HEK293 (cell line): ENCODE data around the gene MALAT1.

ENCODE experiments used
- KLF16 ChIP-seq: fragments of 450-650 bp; formaldehyde crosslinking; IDR thresholded peaks from 2 replicates; pipeline ENCODE4 v1.5.1; 2017; ENCODE audit warnings: missing biosample characterization, missing genetic modification characterization
- KLF8 ChIP-seq: fragments of 450-650 bp; formaldehyde crosslinking; IDR thresholded peaks from 2 replicates; pipeline ENCODE4 v1.5.1; 2016; ENCODE audit warnings: missing biosample characterization, missing genetic modification characterization
- KLF9 ChIP-seq: fragments of 450-650 bp; formaldehyde crosslinking; IDR thresholded peaks from 2 replicates; pipeline ENCODE4 v1.5.1; 2016; ENCODE audit warnings: missing biosample characterization, missing genetic modification characterization, low read depth
- SP2 ChIP-seq: fragments of 450-650 bp; formaldehyde crosslinking; IDR thresholded peaks from 2 replicates; pipeline ENCODE4 v1.5.1; 2016; ENCODE audit warnings: missing biosample characterization, missing genetic modification characterization
- SP7 ChIP-seq: fragments of 450-650 bp; formaldehyde crosslinking; IDR thresholded peaks from 2 replicates; pipeline ENCODE4 v1.5.1; 2016; ENCODE audit warnings: missing biosample characterization, missing genetic modification characterization
- ZNF121 ChIP-seq: fragments of 450-650 bp; formaldehyde crosslinking; IDR thresholded peaks from 2 replicates; pipeline ENCODE4 v1.5.1; 2016; ENCODE audit warnings: missing biosample characterization, missing genetic modification characterization
- ZNF302 ChIP-seq: fragments of 450-650 bp; formaldehyde crosslinking; IDR thresholded peaks from 2 replicates; pipeline ENCODE4 v1.5.1; 2016; ENCODE audit warnings: missing biosample characterization, missing genetic modification characterization, low read depth
- ZNF335 ChIP-seq: fragments of 450-650 bp; formaldehyde crosslinking; conservative IDR thresholded peaks from 2 replicates; pipeline ENCODE4 v1.5.1; 2016; ENCODE audit warnings: missing biosample characterization, missing genetic modification characterization
- ZNF341 ChIP-seq: fragments of 450-650 bp; formaldehyde crosslinking; IDR thresholded peaks from 2 replicates; pipeline ENCODE4; 2016; ENCODE audit warnings: low read depth, missing biosample characterization, missing genetic modification characterization
- ZNF394 ChIP-seq: fragments of 450-650 bp; formaldehyde crosslinking; IDR thresholded peaks from 2 replicates; pipeline ENCODE4 v1.5.1; 2016; ENCODE audit warnings: missing biosample characterization, missing genetic modification characterization, mild to moderate bottlenecking, moderate library complexity, borderline replicate concordance
- ZNF561 ChIP-seq: fragments of 450-650 bp; IDR thresholded peaks from 2 replicates; pipeline ENCODE4 v1.5.1; 2018; ENCODE audit warnings: missing biosample characterization, missing genetic modification characterization, borderline replicate concordance
- ZNF660 ChIP-seq: fragments of 450-650 bp; IDR thresholded peaks from 2 replicates; pipeline ENCODE4 v1.5.1; 2018; ENCODE audit warnings: missing biosample characterization, mild to moderate bottlenecking, missing genetic modification characterization
- ZNF76 ChIP-seq: fragments of 450-650 bp; formaldehyde crosslinking; IDR thresholded peaks from 2 replicates; pipeline ENCODE4; 2016; ENCODE audit warnings: low read depth, missing biosample characterization, missing genetic modification characterization, borderline replicate concordance
- ZSCAN30 ChIP-seq: fragments of 450-650 bp; IDR thresholded peaks from 2 replicates; pipeline ENCODE4 v1.5.1; 2018; ENCODE audit warnings: missing biosample characterization, mild to moderate bottlenecking, missing genetic modification characterization, moderate library complexity
- TF ChIP-seq, protein P1 (sequence below): fragments of 450-650 bp; formaldehyde crosslinking; conservative IDR thresholded peaks from 2 replicates; pipeline ENCODE4 v1.5.1; 2016; ENCODE audit warnings: low read depth, missing biosample characterization, missing genetic modification characterization
- TF ChIP-seq, protein P2 (sequence below): fragments of 450-650 bp; formaldehyde crosslinking; IDR thresholded peaks from 2 replicates; pipeline ENCODE4 v1.5.1; 2016; ENCODE audit warnings: missing biosample characterization, missing genetic modification characterization
- TF ChIP-seq, protein P3 (sequence below): fragments of 450-650 bp; formaldehyde crosslinking; IDR thresholded peaks from 2 replicates; pipeline ENCODE4 v1.5.1; 2016; ENCODE audit warnings: missing biosample characterization, missing genetic modification characterization
- TF ChIP-seq, protein P4 (sequence below): fragments of 450-650 bp; formaldehyde crosslinking; IDR thresholded peaks from 2 replicates; pipeline ENCODE4 v1.5.1; 2016; ENCODE audit warnings: missing biosample characterization, missing genetic modification characterization
- TF ChIP-seq, protein P5 (sequence below): fragments of 450-650 bp; formaldehyde crosslinking; IDR thresholded peaks from 2 replicates; pipeline ENCODE4 v1.5.1; 2016; ENCODE audit warnings: missing biosample characterization, missing genetic modification characterization, low read depth
- TF ChIP-seq, protein P6 (sequence below): fragments of 450-650 bp; formaldehyde crosslinking; IDR thresholded peaks from 2 replicates; pipeline ENCODE4 v1.5.1; 2016; ENCODE audit warnings: missing biosample characterization, missing genetic modification characterization
- TF ChIP-seq, protein P7 (sequence below): fragments of 450-650 bp; formaldehyde crosslinking; IDR thresholded peaks from 2 replicates; pipeline ENCODE4 v1.5.1; 2016; ENCODE audit warnings: missing biosample characterization, missing genetic modification characterization

MALAT1 gene

DNA sequence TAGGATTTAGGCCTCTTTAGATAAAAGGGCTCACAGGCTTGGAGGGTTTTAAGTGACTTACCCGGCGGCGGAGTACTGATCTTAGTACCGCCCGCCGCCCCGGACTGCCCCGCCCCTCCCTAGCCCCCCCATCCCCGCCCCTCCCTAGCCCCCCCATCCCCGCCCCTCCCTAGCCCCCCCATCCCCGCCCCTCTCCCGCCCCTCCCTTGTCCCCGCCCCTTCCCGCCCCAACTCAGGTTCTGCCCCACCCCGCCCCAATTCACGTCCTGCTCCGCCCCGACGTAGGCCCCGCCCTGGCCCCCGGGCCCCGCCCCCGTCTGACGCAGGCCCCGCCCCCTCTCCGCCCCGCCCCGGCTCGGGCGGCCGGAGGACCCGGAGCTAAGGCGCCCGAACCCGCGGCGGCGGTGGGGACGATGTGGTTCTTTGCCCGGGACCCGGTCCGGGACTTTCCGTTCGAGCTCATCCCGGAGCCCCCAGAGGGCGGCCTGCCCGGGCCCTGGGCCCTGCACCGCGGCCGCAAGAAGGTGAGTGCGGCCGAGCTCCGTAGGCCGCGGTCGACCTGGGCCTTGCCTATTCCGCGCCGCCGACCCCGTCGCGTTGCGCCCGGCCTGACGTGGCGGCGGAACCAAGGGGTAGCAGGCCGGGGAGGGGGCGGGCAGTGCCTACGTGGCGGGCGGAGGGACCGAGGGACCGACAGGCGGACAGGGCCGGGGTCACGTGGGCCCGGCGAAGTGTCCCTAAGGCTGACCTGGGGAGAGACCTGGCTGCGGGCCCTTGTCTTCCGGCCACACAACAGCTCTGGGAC lies 26.1 kb downstream of the MALAT1 start, which contains the start of gene SCYL1 (continued):
- TF ChIP-seq, protein P1, sequence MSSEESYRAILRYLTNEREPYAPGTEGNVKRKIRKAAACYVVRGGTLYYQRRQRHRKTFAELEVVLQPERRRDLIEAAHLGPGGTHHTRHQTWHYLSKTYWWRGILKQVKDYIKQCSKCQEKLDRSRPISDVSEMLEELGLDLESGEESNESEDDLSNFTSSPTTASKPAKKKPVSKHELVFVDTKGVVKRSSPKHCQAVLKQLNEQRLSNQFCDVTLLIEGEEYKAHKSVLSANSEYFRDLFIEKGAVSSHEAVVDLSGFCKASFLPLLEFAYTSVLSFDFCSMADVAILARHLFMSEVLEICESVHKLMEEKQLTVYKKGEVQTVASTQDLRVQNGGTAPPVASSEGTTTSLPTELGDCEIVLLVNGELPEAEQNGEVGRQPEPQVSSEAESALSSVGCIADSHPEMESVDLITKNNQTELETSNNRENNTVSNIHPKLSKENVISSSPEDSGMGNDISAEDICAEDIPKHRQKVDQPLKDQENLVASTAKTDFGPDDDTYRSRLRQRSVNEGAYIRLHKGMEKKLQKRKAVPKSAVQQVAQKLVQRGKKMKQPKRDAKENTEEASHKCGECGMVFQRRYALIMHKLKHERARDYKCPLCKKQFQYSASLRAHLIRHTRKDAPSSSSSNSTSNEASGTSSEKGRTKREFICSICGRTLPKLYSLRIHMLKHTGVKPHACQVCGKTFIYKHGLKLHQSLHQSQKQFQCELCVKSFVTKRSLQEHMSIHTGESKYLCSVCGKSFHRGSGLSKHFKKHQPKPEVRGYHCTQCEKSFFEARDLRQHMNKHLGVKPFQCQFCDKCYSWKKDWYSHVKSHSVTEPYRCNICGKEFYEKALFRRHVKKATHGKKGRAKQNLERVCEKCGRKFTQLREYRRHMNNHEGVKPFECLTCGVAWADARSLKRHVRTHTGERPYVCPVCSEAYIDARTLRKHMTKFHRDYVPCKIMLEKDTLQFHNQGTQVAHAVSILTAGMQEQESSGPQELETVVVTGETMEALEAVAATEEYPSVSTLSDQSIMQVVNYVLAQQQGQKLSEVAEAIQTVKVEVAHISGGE (tag by site-specific recombination): peak; percentile 57
- peak; percentile 89 for TF ChIP-seq ZSCAN30 (tag by site-specific recombination)
- 0 out of 2 replicates have a peak, but pooled peaks have one; percentile 27 for TF ChIP-seq ZNF394 (tag by site-specific recombination)
- TF ChIP-seq KLF16: peak; percentile 79
- 0 out of 2 replicates have a peak, but pooled peaks have one; percentile 49 for TF ChIP-seq ZNF76 (tag by site-specific recombination)
- TF ChIP-seq, protein P2, sequence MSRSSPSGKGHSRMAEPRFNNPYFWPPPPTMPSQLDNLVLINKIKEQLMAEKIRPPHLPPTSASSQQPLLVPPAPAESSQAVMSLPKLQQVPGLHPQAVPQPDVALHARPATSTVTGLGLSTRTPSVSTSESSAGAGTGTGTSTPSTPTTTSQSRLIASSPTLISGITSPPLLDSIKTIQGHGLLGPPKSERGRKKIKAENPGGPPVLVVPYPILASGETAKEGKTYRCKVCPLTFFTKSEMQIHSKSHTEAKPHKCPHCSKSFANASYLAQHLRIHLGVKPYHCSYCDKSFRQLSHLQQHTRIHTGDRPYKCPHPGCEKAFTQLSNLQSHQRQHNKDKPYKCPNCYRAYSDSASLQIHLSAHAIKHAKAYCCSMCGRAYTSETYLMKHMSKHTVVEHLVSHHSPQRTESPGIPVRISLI: no peak
- TF ChIP-seq, protein P3, sequence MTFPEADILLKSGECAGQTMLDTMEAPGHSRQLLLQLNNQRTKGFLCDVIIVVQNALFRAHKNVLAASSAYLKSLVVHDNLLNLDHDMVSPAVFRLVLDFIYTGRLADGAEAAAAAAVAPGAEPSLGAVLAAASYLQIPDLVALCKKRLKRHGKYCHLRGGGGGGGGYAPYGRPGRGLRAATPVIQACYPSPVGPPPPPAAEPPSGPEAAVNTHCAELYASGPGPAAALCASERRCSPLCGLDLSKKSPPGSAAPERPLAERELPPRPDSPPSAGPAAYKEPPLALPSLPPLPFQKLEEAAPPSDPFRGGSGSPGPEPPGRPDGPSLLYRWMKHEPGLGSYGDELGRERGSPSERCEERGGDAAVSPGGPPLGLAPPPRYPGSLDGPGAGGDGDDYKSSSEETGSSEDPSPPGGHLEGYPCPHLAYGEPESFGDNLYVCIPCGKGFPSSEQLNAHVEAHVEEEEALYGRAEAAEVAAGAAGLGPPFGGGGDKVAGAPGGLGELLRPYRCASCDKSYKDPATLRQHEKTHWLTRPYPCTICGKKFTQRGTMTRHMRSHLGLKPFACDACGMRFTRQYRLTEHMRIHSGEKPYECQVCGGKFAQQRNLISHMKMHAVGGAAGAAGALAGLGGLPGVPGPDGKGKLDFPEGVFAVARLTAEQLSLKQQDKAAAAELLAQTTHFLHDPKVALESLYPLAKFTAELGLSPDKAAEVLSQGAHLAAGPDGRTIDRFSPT (tag by site-specific recombination): peak; percentile 63; the same call in 1 of the 2 replicates
- peak; percentile 45; the same call in 1 of the 2 replicates for TF ChIP-seq ZNF335
- TF ChIP-seq ZNF341 (tag by site-specific recombination): no peak
- TF ChIP-seq SP7 (tag by site-specific recombination): 0 out of 2 replicates have a peak, but pooled peaks have one; percentile 26
- peak; percentile 40; the same call in 1 of the 2 replicates for TF ChIP-seq KLF9
- peak; percentile 90; the same call in 1 of the 2 replicates for TF ChIP-seq ZNF561
- TF ChIP-seq ZNF302 (tag by site-specific recombination): no peak
- TF ChIP-seq, protein P4, sequence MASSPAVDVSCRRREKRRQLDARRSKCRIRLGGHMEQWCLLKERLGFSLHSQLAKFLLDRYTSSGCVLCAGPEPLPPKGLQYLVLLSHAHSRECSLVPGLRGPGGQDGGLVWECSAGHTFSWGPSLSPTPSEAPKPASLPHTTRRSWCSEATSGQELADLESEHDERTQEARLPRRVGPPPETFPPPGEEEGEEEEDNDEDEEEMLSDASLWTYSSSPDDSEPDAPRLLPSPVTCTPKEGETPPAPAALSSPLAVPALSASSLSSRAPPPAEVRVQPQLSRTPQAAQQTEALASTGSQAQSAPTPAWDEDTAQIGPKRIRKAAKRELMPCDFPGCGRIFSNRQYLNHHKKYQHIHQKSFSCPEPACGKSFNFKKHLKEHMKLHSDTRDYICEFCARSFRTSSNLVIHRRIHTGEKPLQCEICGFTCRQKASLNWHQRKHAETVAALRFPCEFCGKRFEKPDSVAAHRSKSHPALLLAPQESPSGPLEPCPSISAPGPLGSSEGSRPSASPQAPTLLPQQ (tag by site-specific recombination): peak; percentile 57
- no peak for TF ChIP-seq ZNF121
- TF ChIP-seq, protein P5, sequence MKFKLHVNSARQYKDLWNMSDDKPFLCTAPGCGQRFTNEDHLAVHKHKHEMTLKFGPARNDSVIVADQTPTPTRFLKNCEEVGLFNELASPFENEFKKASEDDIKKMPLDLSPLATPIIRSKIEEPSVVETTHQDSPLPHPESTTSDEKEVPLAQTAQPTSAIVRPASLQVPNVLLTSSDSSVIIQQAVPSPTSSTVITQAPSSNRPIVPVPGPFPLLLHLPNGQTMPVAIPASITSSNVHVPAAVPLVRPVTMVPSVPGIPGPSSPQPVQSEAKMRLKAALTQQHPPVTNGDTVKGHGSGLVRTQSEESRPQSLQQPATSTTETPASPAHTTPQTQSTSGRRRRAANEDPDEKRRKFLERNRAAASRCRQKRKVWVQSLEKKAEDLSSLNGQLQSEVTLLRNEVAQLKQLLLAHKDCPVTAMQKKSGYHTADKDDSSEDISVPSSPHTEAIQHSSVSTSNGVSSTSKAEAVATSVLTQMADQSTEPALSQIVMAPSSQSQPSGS: no peak
- peak; percentile 41 for TF ChIP-seq SP2
- TF ChIP-seq, protein P6, sequence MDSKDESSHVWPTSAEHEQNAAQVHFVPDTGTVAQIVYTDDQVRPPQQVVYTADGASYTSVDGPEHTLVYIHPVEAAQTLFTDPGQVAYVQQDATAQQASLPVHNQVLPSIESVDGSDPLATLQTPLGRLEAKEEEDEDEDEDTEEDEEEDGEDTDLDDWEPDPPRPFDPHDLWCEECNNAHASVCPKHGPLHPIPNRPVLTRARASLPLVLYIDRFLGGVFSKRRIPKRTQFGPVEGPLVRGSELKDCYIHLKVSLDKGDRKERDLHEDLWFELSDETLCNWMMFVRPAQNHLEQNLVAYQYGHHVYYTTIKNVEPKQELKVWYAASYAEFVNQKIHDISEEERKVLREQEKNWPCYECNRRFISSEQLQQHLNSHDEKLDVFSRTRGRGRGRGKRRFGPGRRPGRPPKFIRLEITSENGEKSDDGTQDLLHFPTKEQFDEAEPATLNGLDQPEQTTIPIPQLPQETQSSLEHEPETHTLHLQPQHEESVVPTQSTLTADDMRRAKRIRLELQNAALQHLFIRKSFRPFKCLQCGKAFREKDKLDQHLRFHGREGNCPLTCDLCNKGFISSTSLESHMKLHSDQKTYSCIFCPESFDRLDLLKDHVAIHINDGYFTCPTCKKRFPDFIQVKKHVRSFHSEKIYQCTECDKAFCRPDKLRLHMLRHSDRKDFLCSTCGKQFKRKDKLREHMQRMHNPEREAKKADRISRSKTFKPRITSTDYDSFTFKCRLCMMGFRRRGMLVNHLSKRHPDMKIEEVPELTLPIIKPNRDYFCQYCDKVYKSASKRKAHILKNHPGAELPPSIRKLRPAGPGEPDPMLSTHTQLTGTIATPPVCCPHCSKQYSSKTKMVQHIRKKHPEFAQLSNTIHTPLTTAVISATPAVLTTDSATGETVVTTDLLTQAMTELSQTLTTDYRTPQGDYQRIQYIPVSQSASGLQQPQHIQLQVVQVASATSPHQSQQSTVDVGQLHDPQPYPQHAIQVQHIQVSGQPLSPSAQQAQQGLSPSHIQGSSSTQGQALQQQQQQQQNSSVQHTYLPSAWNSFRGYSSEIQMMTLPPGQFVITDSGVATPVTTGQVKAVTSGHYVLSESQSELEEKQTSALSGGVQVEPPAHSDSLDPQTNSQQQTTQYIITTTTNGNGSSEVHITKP (tag by site-specific recombination): peak; percentile 52
- peak; percentile 36; the same call in 1 of the 2 replicates for TF ChIP-seq KLF8 (tag by site-specific recombination)
- peak; percentile 88 for TF ChIP-seq ZNF660
- TF ChIP-seq, protein P7, sequence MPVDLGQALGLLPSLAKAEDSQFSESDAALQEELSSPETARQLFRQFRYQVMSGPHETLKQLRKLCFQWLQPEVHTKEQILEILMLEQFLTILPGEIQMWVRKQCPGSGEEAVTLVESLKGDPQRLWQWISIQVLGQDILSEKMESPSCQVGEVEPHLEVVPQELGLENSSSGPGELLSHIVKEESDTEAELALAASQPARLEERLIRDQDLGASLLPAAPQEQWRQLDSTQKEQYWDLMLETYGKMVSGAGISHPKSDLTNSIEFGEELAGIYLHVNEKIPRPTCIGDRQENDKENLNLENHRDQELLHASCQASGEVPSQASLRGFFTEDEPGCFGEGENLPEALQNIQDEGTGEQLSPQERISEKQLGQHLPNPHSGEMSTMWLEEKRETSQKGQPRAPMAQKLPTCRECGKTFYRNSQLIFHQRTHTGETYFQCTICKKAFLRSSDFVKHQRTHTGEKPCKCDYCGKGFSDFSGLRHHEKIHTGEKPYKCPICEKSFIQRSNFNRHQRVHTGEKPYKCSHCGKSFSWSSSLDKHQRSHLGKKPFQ (tag by site-specific recombination): no peak
